Measurements from ENCODE around the gene PRMT3.

PRMT3 gene

DNA sequence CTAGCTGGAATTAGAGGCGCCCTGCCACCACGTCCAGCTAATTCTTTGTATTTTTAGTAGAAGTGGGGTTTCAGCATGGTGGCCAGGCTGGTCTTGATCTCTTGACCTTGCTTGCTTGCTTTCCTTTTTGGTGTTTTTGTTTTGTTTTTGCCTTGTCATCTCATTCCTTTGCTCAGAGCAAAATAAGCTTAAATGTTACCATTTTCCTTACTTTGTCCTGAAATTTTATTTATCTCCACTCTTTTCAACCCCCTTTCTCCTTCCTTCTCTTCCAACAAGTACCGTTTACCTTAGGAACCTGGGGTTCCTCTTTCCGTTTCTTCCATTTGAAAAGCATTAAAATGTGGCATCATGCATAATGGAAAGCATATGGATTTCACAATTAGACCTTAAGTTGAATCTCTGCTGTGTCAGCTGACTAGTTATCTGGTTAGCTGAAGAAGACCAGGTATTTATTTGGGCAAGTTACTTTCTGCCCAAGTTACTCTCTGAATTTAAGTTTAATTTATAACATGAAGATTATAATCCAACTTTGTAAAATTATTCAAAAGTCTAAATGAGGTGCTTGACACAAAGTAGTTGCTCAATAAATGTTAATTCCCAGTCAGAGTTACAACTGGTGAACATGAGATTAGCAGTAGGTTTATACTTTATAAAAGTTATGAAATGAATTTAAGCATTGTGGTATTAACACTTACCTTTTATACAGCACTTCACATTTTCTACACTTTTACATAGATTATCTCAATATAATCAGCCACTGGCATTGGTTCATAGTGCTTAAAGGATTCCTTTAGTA lies 69.7 kb downstream of the PRMT3 start:
- TF ChIP-seq, protein P1, sequence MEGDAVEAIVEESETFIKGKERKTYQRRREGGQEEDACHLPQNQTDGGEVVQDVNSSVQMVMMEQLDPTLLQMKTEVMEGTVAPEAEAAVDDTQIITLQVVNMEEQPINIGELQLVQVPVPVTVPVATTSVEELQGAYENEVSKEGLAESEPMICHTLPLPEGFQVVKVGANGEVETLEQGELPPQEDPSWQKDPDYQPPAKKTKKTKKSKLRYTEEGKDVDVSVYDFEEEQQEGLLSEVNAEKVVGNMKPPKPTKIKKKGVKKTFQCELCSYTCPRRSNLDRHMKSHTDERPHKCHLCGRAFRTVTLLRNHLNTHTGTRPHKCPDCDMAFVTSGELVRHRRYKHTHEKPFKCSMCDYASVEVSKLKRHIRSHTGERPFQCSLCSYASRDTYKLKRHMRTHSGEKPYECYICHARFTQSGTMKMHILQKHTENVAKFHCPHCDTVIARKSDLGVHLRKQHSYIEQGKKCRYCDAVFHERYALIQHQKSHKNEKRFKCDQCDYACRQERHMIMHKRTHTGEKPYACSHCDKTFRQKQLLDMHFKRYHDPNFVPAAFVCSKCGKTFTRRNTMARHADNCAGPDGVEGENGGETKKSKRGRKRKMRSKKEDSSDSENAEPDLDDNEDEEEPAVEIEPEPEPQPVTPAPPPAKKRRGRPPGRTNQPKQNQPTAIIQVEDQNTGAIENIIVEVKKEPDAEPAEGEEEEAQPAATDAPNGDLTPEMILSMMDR (IDR thresholded peaks at IDR 0.05; ENCODE audit: insufficient read depth, low read depth, low read length, missing control alignments), result no peak
- no peak for DNase-seq (ENCODE audit: low read depth)
- no peak overlapping the region for H3K4me3 ChIP-seq (ENCODE audit: low read length)

DNA sequence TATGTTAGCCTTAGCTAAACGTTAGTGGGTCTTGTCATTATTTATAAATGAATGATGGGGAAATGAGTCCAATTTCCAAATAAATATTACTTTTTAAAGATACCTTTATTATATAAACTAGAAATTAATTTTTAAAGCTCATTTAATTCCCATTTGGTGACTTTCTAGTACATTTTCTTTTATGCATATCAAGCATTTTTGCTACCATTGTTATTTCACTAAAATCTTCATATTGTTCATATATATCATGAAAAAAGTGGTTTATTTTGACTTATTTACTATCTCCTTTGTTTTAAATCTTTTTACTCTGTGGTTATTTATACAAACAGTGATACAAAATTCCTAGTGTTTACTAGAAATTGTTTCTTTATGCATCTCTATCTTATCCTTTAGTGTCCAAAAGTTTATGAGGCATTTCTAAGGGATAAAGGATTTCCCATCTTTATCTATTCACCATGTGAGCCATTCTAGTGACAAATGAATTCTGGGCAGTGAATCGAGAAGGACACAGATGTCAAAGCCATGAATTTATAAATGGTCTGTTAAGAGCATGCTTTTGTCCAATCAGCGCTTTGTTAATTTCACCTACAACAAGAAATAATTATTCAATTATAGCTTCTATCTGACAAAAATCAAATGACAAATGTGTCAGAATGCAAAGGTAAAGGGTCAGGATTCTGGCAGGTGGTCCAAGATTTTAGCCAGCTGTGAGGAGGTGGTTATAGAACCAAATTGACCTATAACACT lies 70.6 kb downstream of the PRMT3 start:
- TF ChIP-seq, protein P1 (IDR thresholded peaks at IDR 0.05; ENCODE audit: insufficient read depth, low read depth, low read length, missing control alignments), result no peak
- no peak for DNase-seq (ENCODE audit: low read depth)
- no peak overlapping the region for H3K4me3 ChIP-seq (ENCODE audit: low read length)

DNA sequence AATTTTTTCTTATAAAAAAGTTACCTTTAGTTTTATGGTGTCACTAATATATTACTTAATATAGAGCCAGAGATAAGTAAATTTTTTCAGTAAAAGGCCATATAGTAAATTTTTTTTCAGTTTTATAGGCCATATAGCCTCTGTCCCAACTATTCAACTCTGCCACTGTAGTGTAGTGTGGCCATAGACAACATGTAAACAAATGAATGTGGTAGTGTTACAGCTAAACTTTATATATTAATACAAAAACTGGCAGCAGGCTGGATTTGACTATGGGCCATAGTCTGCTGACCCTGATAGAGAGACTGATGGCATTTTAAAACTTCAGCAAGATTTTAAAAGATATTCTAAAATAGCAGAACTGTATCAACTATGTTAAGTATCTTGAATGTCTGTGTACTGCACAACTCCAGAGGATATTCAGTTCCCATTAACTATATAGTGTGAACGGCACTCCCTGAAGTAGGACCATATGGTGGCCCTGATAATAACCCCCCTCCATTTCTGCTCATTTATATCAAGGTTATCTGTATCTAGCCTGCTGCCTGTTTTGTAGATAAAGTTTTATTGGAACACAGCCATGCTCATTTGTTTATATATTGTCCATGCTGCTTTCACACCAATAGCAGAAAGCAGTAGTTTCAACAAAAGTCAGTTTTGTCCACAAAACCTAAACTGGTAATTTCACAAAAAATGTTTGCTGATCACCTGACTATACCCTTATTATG lies 71.6 kb downstream of the PRMT3 start:
- no peak overlapping the region for H3K4me3 ChIP-seq (ENCODE audit: low read length)
- DNase-seq (ENCODE audit: low read depth), result no peak
- TF ChIP-seq, protein P1 (IDR thresholded peaks at IDR 0.05; ENCODE audit: insufficient read depth, low read depth, low read length, missing control alignments), result no peak

DNA sequence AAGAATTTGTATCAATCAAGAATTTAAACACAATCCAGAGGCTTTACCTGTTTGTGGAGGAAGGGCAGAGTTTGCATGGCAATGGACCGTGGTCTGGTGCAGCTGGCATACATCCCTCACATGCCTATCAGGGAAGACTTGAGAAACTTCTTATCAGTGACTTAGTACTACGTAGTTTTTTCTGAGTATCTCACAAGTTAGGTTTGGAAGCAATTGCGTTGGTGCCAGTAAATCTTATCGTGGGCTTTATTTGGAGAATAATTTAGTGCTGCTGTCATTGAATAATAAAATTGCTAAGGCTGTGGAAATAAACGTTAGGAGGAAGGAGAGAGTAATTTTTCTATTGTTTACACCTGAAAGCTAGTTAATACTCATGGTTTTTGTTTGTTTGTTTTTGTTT lies 72.3 kb downstream of the PRMT3 start:
- no peak overlapping the region for H3K4me3 ChIP-seq (ENCODE audit: low read length)
- DNase-seq (ENCODE audit: low read depth), result no peak
- TF ChIP-seq, protein P1 (IDR thresholded peaks at IDR 0.05; ENCODE audit: insufficient read depth, low read depth, low read length, missing control alignments), result no peak

DNA sequence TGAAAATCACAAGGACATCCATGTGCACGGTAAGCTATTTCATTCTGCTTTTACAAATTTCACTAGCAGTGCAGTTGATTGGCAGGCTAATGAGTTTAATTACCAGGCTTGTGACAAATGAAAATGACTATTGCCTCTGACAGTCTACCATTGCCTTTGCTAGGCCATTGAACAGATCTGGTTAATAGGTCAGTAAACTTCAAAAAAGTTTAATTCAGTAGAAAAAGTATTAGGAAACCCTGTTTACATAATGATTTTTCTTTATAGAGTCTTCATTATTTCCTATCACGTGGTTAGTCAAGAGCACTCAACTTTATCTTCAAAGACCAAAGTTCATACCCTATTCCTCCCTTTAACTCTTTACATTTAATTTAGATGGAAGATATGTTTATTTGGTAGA lies 77.0 kb downstream of the PRMT3 start:
- no peak for DNase-seq (ENCODE audit: low read depth)
- no peak overlapping the region for H3K4me3 ChIP-seq (ENCODE audit: low read length)
- TF ChIP-seq, protein P1 (IDR thresholded peaks at IDR 0.05; ENCODE audit: insufficient read depth, low read depth, low read length, missing control alignments), result no peak

DNA sequence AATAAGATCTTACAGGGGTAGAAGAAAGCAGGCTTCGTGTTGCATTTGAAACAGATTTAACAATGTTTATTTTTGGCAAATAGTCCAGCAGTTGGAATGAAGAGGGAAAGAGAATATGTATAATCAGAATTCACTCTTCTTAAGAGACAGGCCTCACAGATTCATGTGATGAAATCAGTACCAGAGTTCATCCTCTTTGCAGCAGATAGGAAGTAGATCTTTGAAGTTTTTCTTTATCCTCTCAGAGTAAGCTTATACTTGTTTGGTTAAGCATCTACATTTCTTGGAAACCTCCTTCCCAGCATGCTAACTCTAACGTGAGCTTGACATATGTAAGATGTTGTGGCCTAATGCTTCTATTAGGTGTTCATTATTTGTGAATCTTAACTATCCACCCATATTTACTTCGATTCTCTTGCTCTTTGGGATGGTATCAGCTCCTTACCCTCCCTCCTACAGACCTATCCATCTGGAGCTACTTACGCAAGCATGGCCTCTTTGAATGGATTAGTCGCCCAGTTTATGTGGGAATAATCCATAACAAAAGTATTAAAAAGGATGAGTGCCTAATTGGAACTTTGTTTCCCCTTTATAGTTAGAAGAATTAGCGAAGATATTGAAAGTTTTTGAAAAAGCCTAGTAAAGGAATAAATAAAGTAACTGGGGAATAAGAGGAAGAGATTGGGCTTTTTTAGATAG lies 80.1 kb downstream of the PRMT3 start:
- DNase-seq (ENCODE audit: low read depth), result no peak
- H3K4me3 ChIP-seq (ENCODE audit: low read length), result no peak overlapping the region
- TF ChIP-seq, protein P1 (IDR thresholded peaks at IDR 0.05; ENCODE audit: insufficient read depth, low read depth, low read length, missing control alignments), result no peak

All from epithelial cell of esophagus (primary cell).